B cell (primary cell): Measurements from ENCODE around the gene WFS1. TPM values are rescaled to one million over a fixed set of nuclear protein-coding genes. Genes with fewer than 3 reads are reported as not detected.

ENCODE experiments used
- ATAC-seq: fragments of 200-7000 bp; cut with Tn5 transposase; one replicate; pipeline ENCODE4 v1.10.0; 2021; ENCODE audit warnings: low read depth, mild to moderate bottlenecking, moderate number of reproducible peaks, moderate library complexity
- CTCF ChIA-PET: fragments of 350-600 bp; sonication (Branson Sonifier 250); formaldehyde crosslinking; loops from one replicate; lab custom pipeline; 2021; ENCODE audit warnings: antibody characterized with exemption, inconsistent platforms; lab: Charles Lee
- POLR2A ChIA-PET: fragments of 350-600 bp; sonication (Branson Sonifier 250); formaldehyde crosslinking; loops from one replicate; lab custom pipeline; 2021; ENCODE audit warnings: antibody characterized with exemption; lab: Charles Lee
- DNase-seq: peaks from one replicate; pipeline ENCODE4 v3.0.0; 2013
- H2AFZ ChIP-seq: 2 replicates; pipeline ENCODE4 v1.6.1; 2012; ENCODE audit warnings: mild to moderate bottlenecking, low read depth, low read length; ENCODE audit not compliant: insufficient read depth, poor library complexity, severe bottlenecking
- H3K27ac ChIP-seq, 2 donors: 1 replicate in 1 of 2; 2 replicates in 1 of 2; pipeline ENCODE4 v1.5.1; 2012 to 2013; ENCODE audit warnings: low read length in 2 of 2, mild to moderate bottlenecking in 2 of 2, moderate library complexity in 1 of 2
- H3K27me3 ChIP-seq, 4 experiments: fragments of 200-600 bp in 1 of 4; sonication (generic) in 1 of 4; replicated peaks in 1 of 4; 1 replicate in 2 of 4; 2 replicates in 2 of 4; pipeline versions ENCODE4 v1.6.1 to v1.7.0; 2013 to 2016; ENCODE audit warnings: low read length in 3 of 4, mild to moderate bottlenecking in 2 of 4, mixed read lengths in 1 of 4, moderate library complexity in 1 of 4; ENCODE audit not compliant: insufficient read depth in 4 of 4, control insufficient read depth in 3 of 4; ENCODE audit errors: control extremely low read depth in 1 of 4
- H3K36me3 ChIP-seq, 2 experiments: replicated peaks in 1 of 2; 1 replicate in 1 of 2; 2 replicates in 1 of 2; pipeline versions ENCODE4 v1.6.1 to v1.7.1; 2013; ENCODE audit warnings: low read length in 1 of 2; ENCODE audit not compliant: insufficient read depth in 2 of 2, control insufficient read depth in 1 of 2; ENCODE audit errors: control extremely low read depth in 1 of 2, extremely low read depth in 1 of 2
- H3K4me1 ChIP-seq, 2 donors: fragments of 200-600 bp in 1 of 2; sonication (generic) in 1 of 2; 1 replicate in 1 of 2; 2 replicates in 1 of 2; pipeline versions ENCODE4 v1.5.1 to v1.6.1; 2013 to 2017; ENCODE audit warnings: low read length in 2 of 2; ENCODE audit not compliant: control insufficient read depth in 2 of 2, insufficient read depth in 2 of 2
- H3K4me2 ChIP-seq: replicated peaks from 2 replicates; pipeline ENCODE3; 2012; ENCODE audit warnings: mild to moderate bottlenecking, low read depth, low read length; ENCODE audit not compliant: poor library complexity, severe bottlenecking
- H3K4me3 ChIP-seq, 5 experiments: fragments of 200-600 bp in 1 of 5; sonication (generic) in 1 of 5; 1 replicate in 3 of 5; 2 replicates in 2 of 5; pipeline versions ENCODE4 v1.5.1 to v1.7.0; 2011 to 2016; ENCODE audit warnings: low read length in 4 of 5, mild to moderate bottlenecking in 4 of 5, low read depth in 2 of 5, control low read depth in 1 of 5, moderate library complexity in 1 of 5; ENCODE audit not compliant: insufficient read depth in 1 of 5; ENCODE audit errors: control extremely low read depth in 1 of 5, extremely low read depth in 1 of 5
- H3K79me2 ChIP-seq: fragments of 200-600 bp; sonication (generic); one replicate; pipeline ENCODE4 v1.6.0; 2016; ENCODE audit warnings: low read length; ENCODE audit not compliant: control insufficient read depth, insufficient read depth
- H3K9ac ChIP-seq: fragments of 200-600 bp; sonication (generic); 2 replicates; pipeline ENCODE4 v1.6.1; 2017; ENCODE audit warnings: mild to moderate bottlenecking, low read length, moderate library complexity
- H3K9me3 ChIP-seq, 3 donors: one replicate each; pipeline versions ENCODE4 v1.6.1 to v1.7.1; 2013; ENCODE audit warnings: low read length in 2 of 3; ENCODE audit not compliant: control insufficient read depth in 2 of 3, insufficient read depth in 1 of 3; ENCODE audit errors: control extremely low read depth in 1 of 3
- H4K20me1 ChIP-seq: 2 replicates; pipeline ENCODE4 v1.6.0; 2012; ENCODE audit warnings: mild to moderate bottlenecking, low read length; ENCODE audit not compliant: insufficient read depth, control insufficient read depth, poor library complexity, severe bottlenecking
- H3K27ac Mint-ChIP-seq: one replicate; pipeline ENCODE4 v1.8.0; 2021; ENCODE audit warnings: mixed read lengths
- H3K27me3 Mint-ChIP-seq: one replicate; pipeline ENCODE4 v1.8.0; 2021; ENCODE audit warnings: mixed read lengths
- H3K4me1 Mint-ChIP-seq: one replicate; pipeline ENCODE4 v1.8.0; 2021; ENCODE audit warnings: mixed read lengths
- H3K4me3 Mint-ChIP-seq: one replicate; pipeline ENCODE4 v1.8.0; 2021; ENCODE audit warnings: mixed read lengths
- H3K9me3 Mint-ChIP-seq: one replicate; pipeline ENCODE4 v1.8.0; 2022; ENCODE audit warnings: mixed read lengths; ENCODE audit not compliant: insufficient read depth
- CTCF ChIP-seq: fragments of 200-600 bp; IDR thresholded peaks from one replicate; pipeline ENCODE4 v1.8.0; 2022; ENCODE audit warnings: antibody characterized with exemption, mild to moderate bottlenecking
- EZH2 ChIP-seq: IDR thresholded peaks from 2 replicates; pipeline ENCODE4 v1.6.1; 2012; ENCODE audit warnings: borderline replicate concordance, low read depth, mild to moderate bottlenecking, moderate library complexity, low read length; ENCODE audit not compliant: insufficient read depth, poor library complexity, severe bottlenecking
- WGBS: methylation state at CpG from one replicate; pipeline ENCODE4 v1.1.5; 2013; ENCODE audit warnings: missing lambda C conversion rate; ENCODE audit not compliant: insufficient coverage; 5-methylcytosine and 5-hydroxymethylcytosine counted together
- intact Hi-C: fragments of 100-400 bp; cut with micrococcal nuclease; formaldehyde crosslinking; loops from one replicate; pipeline ENCODE4 v1.10.0; 2022
- polyA minus RNA-seq: library from RNA; depleted of rRNA, polyadenylated mRNA; stranded (reverse); fragments of >200 nt; gene quantifications from 2 replicates; pipeline ENCODE4 v1.2.3, GENCODE V29; 2012
- polyA plus RNA-seq: library from polyadenylated mRNA; depleted of rRNA; stranded (reverse); fragments of >200 nt; gene quantifications from 2 replicates; pipeline ENCODE4 v1.2.3, GENCODE V29; 2012
- total RNA-seq, 2 donors: library from RNA; stranded (reverse); fragments of 120-200 nt in 1 of 2; gene quantifications; 1 replicate in 1 of 2; 2 replicates in 1 of 2; pipeline versions ENCODE4 v1.2.3 to v1.2.4, GENCODE V29; 2013 to 2022

Gene WFS1
- total RNA-seq = 6.7 and 7.2 TPM in 2 replicates
- 1.5 TPM for total RNA-seq (2013)
- 4.5 and 5.8 TPM in 2 replicates for polyA plus RNA-seq
- 5.1 and 7.6 TPM in 2 replicates for polyA minus RNA-seq

GRCh38 chr4:6269616-6270511 is at the start of gene WFS1:
WFS1 (plus strand) TSS chr4:6269850; CDS start chr4:6277456, 7,606 bp downstream.
- Histone ChIP-seq H3K79me2 (no peaks in the 10 kb centered on the region), H3K4me3 (peak within 1 kb of the TSS; percentile 13 to 95 (median 88)), H3K27ac (no peak within 1 kb of the TSS), H3K36me3 (no peaks in the 10 kb centered on the region), H3K4me1 (peaks cover 22 to 33% of the 10 kb centered on the region in 2 donors), H2AFZ (peak within 1 kb of the TSS; percentile 95), H3K27me3 (no peaks in the 10 kb centered on the region), H3K9ac (peak within 1 kb of the TSS; percentile 78), H3K9me3 (no peaks in the 10 kb centered on the region), H3K4me2 (peak within 1 kb of the TSS; percentile 97), H4K20me1 (no peaks in the 10 kb centered on the region)
- ChIA-PET POLR2A (no interaction called here), CTCF (interaction anchor here (0.6 to 4.0 kb wide), 4 partner anchors 9 to 62 kb away, joined by 3 to 24 read pairs (median 4); no protein-coding TSS in a partner anchor)
- H3K9me3 Mint-ChIP-seq = no peaks in the 10 kb centered on the region
- H3K27ac Mint-ChIP-seq = peak within 1 kb of the TSS; percentile 68
- ATAC-seq = peak; percentile 99
- peak; percentile 99 for DNase-seq
- 1% methylated on average over 92 of the region's 104 CpGs for WGBS
- peak within 1 kb of the TSS; percentile 92 for H3K4me3 Mint-ChIP-seq
- intact Hi-C loops = loop anchor here (2.0 to 5.0 kb wide), 3 partner anchors 447 to 1728 kb away; partner anchors contain the start of genes BLOC1S4, KIAA0232 and STX18
- TF ChIP-seq EZH2 = no peak
- peaks cover 32% of the 10 kb centered on the region for H3K4me1 Mint-ChIP-seq
- H3K27me3 Mint-ChIP-seq = peaks cover 1% of the 10 kb centered on the region

- H3K27ac ChIP-seq = no peak overlapping the region
- H4K20me1 ChIP-seq = no peaks in the 10 kb centered on the region
- peaks cover 0 to 32% (median 17%) of the 10 kb centered on the region in 4 experiments for H3K27me3 ChIP-seq
- POLR2A ChIA-PET = no interaction called here
- H3K4me1 Mint-ChIP-seq = no peaks in the 10 kb centered on the region
- H3K27ac Mint-ChIP-seq = no peak overlapping the region
- H3K9me3 ChIP-seq = peaks cover 2 to 18% (median 6%) of the 10 kb centered on the region in 3 donors
- CTCF ChIA-PET = no interaction called here
- no peaks in the 10 kb centered on the region for H3K36me3 ChIP-seq
- H3K4me3 ChIP-seq = no peak overlapping the region
- H3K9me3 Mint-ChIP-seq = peaks cover 2% of the 10 kb centered on the region
- H3K4me1 ChIP-seq = peaks cover 0 to 5% of the 10 kb centered on the region in 2 donors
- ATAC-seq (no peak), DNase-seq (no peak)
- no peak overlapping the region for H3K4me2 ChIP-seq
- no peak overlapping the region for H2AFZ ChIP-seq
- H3K79me2 ChIP-seq = no peaks in the 10 kb centered on the region
- no peak for TF ChIP-seq EZH2
- TF ChIP-seq CTCF = no peak
- 20% methylated on average over 12 of the region's 16 CpGs for WGBS
- H3K27me3 Mint-ChIP-seq = peaks cover 58% of the 10 kb centered on the region
- intact Hi-C loops = no loop called here
- no peak overlapping the region for H3K9ac ChIP-seq
- no peak overlapping the region for H3K4me3 Mint-ChIP-seq
These were observed 48.3 kb upstream of the WFS1 start for GRCh38 chr4:6221301-6221850.
